Measurements from ENCODE around the gene KCNH1. TPM values are rescaled to one million over a fixed set of nuclear protein-coding genes. Genes with fewer than 3 reads are reported as not detected.

The KCNH1 gene
- total and polyA plus RNA-seq, 2 experiments from 2014 or later: 0.03 to 0.17 TPM

DNA sequence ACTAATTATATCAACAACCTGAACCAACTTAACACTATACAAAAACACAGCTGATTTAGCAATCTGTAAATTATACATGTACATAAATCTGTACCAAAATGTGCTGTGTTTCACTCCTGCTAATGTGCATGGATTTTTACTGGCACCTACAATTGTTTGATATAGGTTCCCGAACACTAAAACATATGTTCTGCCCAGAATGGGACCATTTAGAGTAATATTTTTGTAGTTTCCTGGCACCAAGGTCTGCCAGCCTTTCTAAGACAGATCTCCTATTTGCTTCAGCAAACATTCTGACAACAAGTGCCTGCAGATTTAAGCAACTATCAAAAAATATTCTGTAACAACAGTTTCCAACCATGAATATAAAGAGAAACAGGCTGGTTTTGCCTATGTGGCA is 4.2 kb downstream of the KCNH1 start:
- Histone ChIP-seq H2AFZ (no peak overlapping the region), H3K4me2 (no peak overlapping the region), H3K36me3 (replicated peaks; ENCODE audit: insufficient read depth, low read depth) (no peaks in the 10 kb centered on the region), H3K9me2 (replicated peaks; ENCODE audit: insufficient read depth) (no peaks in the 10 kb centered on the region), H4K20me1 (ENCODE audit: insufficient read depth, poor library complexity, severe bottlenecking) (no peaks in the 10 kb centered on the region), H3K9me3 (ENCODE audit: low read depth) (no peaks in the 10 kb centered on the region), H3K4me3 (no peak overlapping the region), H3K79me2 (no peaks in the 10 kb centered on the region), H3K27ac (no peak overlapping the region), H3K27me3 (peaks cover 57% of the 10 kb centered on the region), H3K4me1 (ENCODE audit: insufficient read depth) (peaks cover 7% of the 10 kb centered on the region)
- no peak for DNase-seq (ENCODE audit: low spot score)
- TF ChIP-seq EZH2 (IDR thresholded peaks at IDR 0.05; ENCODE audit: borderline replicate concordance) (no peak), EZH2phosphoT487 (IDR thresholded peaks at IDR 0.05; ENCODE audit: low read depth, severe bottlenecking, unreplicated experiment) (no peak)
- TF ChIP-seq, protein P1, sequence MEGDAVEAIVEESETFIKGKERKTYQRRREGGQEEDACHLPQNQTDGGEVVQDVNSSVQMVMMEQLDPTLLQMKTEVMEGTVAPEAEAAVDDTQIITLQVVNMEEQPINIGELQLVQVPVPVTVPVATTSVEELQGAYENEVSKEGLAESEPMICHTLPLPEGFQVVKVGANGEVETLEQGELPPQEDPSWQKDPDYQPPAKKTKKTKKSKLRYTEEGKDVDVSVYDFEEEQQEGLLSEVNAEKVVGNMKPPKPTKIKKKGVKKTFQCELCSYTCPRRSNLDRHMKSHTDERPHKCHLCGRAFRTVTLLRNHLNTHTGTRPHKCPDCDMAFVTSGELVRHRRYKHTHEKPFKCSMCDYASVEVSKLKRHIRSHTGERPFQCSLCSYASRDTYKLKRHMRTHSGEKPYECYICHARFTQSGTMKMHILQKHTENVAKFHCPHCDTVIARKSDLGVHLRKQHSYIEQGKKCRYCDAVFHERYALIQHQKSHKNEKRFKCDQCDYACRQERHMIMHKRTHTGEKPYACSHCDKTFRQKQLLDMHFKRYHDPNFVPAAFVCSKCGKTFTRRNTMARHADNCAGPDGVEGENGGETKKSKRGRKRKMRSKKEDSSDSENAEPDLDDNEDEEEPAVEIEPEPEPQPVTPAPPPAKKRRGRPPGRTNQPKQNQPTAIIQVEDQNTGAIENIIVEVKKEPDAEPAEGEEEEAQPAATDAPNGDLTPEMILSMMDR (IDR thresholded peaks at IDR 0.05; ENCODE audit: poor library complexity): no peak
- WGBS (ENCODE audit: low lambda C conversion rate, missing lambda C conversion rate): 93% methylated on average over 1 of the region's 1 CpG

DNA sequence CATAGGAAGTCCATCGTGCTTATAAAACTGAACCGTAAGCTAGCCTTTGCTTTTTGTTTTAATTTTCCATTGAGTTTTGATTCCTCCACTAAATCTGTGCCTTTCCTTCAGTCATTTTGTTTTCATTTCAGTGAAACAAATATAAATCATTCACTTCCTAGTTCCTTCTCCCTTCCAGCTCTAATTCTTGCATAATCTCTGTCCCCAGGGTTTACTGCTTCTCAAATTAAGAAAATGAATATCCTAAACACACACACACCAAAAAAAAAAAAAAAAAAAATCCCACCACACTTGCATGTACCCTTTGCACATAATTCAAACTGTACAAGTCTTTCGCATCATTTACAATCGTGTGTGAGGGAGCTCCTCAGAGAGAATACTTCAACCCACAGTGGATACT is 6.8 kb downstream of the KCNH1 start:
- DNase-seq (ENCODE audit: low spot score): no peak
- TF ChIP-seq EZH2 (IDR thresholded peaks at IDR 0.05; ENCODE audit: borderline replicate concordance) (no peak), EZH2phosphoT487 (IDR thresholded peaks at IDR 0.05; ENCODE audit: low read depth, severe bottlenecking, unreplicated experiment) (no peak)
- TF ChIP-seq, protein P1 (IDR thresholded peaks at IDR 0.05; ENCODE audit: poor library complexity): no peak
- Histone ChIP-seq H3K27ac (no peak overlapping the region), H3K9me3 (ENCODE audit: low read depth) (no peaks in the 10 kb centered on the region), H3K4me1 (ENCODE audit: insufficient read depth) (no peaks in the 10 kb centered on the region), H3K27me3 (peaks cover 40% of the 10 kb centered on the region), H3K36me3 (replicated peaks; ENCODE audit: insufficient read depth, low read depth) (no peaks in the 10 kb centered on the region), H3K4me3 (no peak overlapping the region), H4K20me1 (ENCODE audit: insufficient read depth, poor library complexity, severe bottlenecking) (no peaks in the 10 kb centered on the region), H3K4me2 (no peak overlapping the region), H2AFZ (no peak overlapping the region), H3K79me2 (no peaks in the 10 kb centered on the region), H3K9me2 (replicated peaks; ENCODE audit: insufficient read depth) (no peaks in the 10 kb centered on the region)
- 88% methylated on average over 4 of the region's 4 CpGs for WGBS (ENCODE audit: low lambda C conversion rate, missing lambda C conversion rate)

DNA sequence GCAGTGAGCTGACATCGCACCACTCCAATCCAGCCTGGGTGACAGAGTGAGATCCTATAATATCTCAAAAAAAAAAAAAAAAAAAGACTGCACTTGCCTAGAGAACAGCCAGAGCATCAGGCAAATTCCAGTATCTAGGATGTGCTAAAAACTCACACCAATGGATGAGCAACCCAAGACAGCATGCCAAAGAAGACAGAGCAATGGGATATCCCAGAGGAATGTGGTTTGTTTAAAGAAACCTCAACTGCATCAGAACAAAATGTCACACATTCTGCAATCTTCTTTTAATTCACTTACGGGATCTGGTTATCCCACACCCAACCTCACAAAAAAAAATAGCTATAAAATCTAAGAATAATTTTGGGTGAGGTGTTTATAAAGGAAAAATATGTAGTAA is 7.3 kb downstream of the KCNH1 start:
- H3K9me3 ChIP-seq (ENCODE audit: low read depth): no peaks in the 10 kb centered on the region
- TF ChIP-seq, protein P1 (IDR thresholded peaks at IDR 0.05; ENCODE audit: poor library complexity): no peak
- no peak for TF ChIP-seq EZH2 (IDR thresholded peaks at IDR 0.05; ENCODE audit: borderline replicate concordance)
- no peak for TF ChIP-seq EZH2phosphoT487 (IDR thresholded peaks at IDR 0.05; ENCODE audit: low read depth, severe bottlenecking, unreplicated experiment)
- H3K4me1 ChIP-seq (ENCODE audit: insufficient read depth): no peaks in the 10 kb centered on the region
- H3K9me2 ChIP-seq (replicated peaks; ENCODE audit: insufficient read depth): no peaks in the 10 kb centered on the region
- H3K4me2 ChIP-seq: no peak overlapping the region
- H3K79me2 ChIP-seq: no peaks in the 10 kb centered on the region
- no peak for DNase-seq (ENCODE audit: low spot score)
- H2AFZ ChIP-seq: no peak overlapping the region
- H3K27me3 ChIP-seq: peaks cover 34% of the 10 kb centered on the region
- 90% methylated on average over 2 of the region's 2 CpGs for WGBS (ENCODE audit: low lambda C conversion rate, missing lambda C conversion rate)
- H3K36me3 ChIP-seq (replicated peaks; ENCODE audit: insufficient read depth, low read depth): no peaks in the 10 kb centered on the region
- no peak overlapping the region for H3K27ac ChIP-seq
- H3K4me3 ChIP-seq: no peak overlapping the region
- no peaks in the 10 kb centered on the region for H4K20me1 ChIP-seq (ENCODE audit: insufficient read depth, poor library complexity, severe bottlenecking)
